ENCODE results near the gene CCDC190. TPM values are rescaled to one million over a fixed set of nuclear protein-coding genes. Genes with fewer than 3 reads are reported as not detected.

The CCDC190 gene
- total and polyA plus RNA-seq, 2 of the 13 experiments (the other 11 are each of a cell fraction or from before 2014, with no cell fraction given), result not detected

DNA sequence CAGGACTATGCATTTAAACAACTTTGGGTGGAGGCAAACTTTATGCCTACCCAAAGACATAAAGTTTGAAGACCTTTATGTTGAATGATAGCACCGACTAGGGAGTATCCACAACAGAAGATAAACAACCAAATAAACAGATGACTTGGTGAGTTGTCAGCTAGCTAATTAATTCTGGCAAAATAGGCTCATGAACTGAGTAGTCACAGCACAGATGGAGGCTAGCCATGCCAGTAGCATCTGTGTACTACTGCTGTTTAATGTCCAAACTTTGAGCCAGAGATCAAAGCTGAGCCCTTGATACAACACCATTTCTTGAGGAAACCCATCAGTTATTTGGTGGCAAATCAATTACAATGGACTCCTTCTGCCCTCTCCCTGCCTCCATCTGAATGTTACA lies 40.3 kb upstream of the CCDC190 start:
- H3K27me3 ChIP-seq (ENCODE audit: control insufficient read depth in 1 of 2, insufficient read depth in 2 of 2, low read length in 2 of 2), result peaks cover 0 to 5% of the 10 kb centered on the region in 2 experiments; a peak in 2 of 5 replicates
- H3K4me3 ChIP-seq (replicated peaks in 1 of 3; ENCODE audit: insufficient read depth in 1 of 3, low read depth in 2 of 3, low read length in 3 of 3), result no peak overlapping the region
- 0% methylated on average over 1 of the region's 1 CpG for WGBS (ENCODE audit: low lambda C conversion rate)
- H3K79me2 ChIP-seq (ENCODE audit: insufficient read depth, low read length), result no peaks in the 10 kb centered on the region
- H3K4me1 ChIP-seq (ENCODE audit: insufficient read depth, low read length), result no peaks in the 10 kb centered on the region
- H2AFZ ChIP-seq (ENCODE audit: low read length), result no peak overlapping the region
- in situ Hi-C loops (cut with HindIII; ENCODE audit: extremely low pct_ligation_motif_present, low pct_unique_long_range_greater_than_20kb), result no loop called here
- ATAC-seq, result no peak
- H3K4me2 ChIP-seq (ENCODE audit: low read depth, low read length), result no peak overlapping the region
- H3K9me3 ChIP-seq (ENCODE audit: low read length), result no peaks in the 10 kb centered on the region
- H3K9ac ChIP-seq (ENCODE audit: insufficient read depth, low read depth, low read length), result no peak overlapping the region
- CTCF ChIA-PET (ENCODE audit: low intra/inter-chr PET ratio, low total read pairs), result no interaction called here
- POLR2A ChIA-PET, result no interaction called here
- H3K27ac ChIP-seq (ENCODE audit: extremely low read length, insufficient read depth, low read length), result no peak overlapping the region
- H4K20me1 ChIP-seq (ENCODE audit: insufficient read depth, low read length), result no peaks in the 10 kb centered on the region
- no peak for FAIRE-seq
- no peak for TF ChIP-seq U2AF1 (optimal IDR thresholded peaks at IDR 0.05; ENCODE audit: low read depth, low read length)
- no peak for TF ChIP-seq MAF1 (CRISPR knock-in tag; IDR thresholded peaks at IDR 0.05; ENCODE audit: borderline replicate concordance)
- no peak for TF ChIP-seq ZNF703 (CRISPR knock-in tag; IDR thresholded peaks at IDR 0.05; ENCODE audit: borderline replicate concordance)
- TF ChIP-seq MTERF4 (CRISPR knock-in tag; IDR thresholded peaks at IDR 0.05), result no peak
- no peak for TF ChIP-seq NCOR1 (IDR thresholded peaks at IDR 0.05; ENCODE audit: borderline replicate concordance, low read length)
- no peak for DNase-seq (ENCODE audit: low spot score)
- H3K36me3 ChIP-seq (replicated peaks in 1 of 2; ENCODE audit: control insufficient read depth in 1 of 2, insufficient read depth in 2 of 2, low read length in 2 of 2), result no peaks in the 10 kb centered on the region
- no TSS peak for BruUV-seq (replicated peaks)
- intact Hi-C loops (cut with micrococcal nuclease; ENCODE audit: unreplicated experiment), result loop anchor here (5.0 kb wide), 1 partner anchor 1094 kb away; no protein-coding TSS in a partner anchor

- no peak for DNase-seq (ENCODE audit: low spot score)
- Histone ChIP-seq H4K20me1 (ENCODE audit: insufficient read depth, low read length) (no peaks in the 10 kb centered on the region), H3K4me1 (ENCODE audit: insufficient read depth, low read length) (peaks cover 2% of the 10 kb centered on the region), H3K9me3 (ENCODE audit: low read length) (no peaks in the 10 kb centered on the region), H3K4me2 (ENCODE audit: low read depth, low read length) (no peak overlapping the region), H3K27ac (ENCODE audit: extremely low read length, insufficient read depth, low read length) (no peak overlapping the region), H2AFZ (ENCODE audit: low read length) (no peak overlapping the region), H3K36me3 (replicated peaks in 1 of 2; ENCODE audit: control insufficient read depth in 1 of 2, insufficient read depth in 2 of 2, low read length in 2 of 2) (no peaks in the 10 kb centered on the region), H3K27me3 (ENCODE audit: control insufficient read depth in 1 of 2, insufficient read depth in 2 of 2, low read length in 2 of 2) (peaks cover 0 to 5% of the 10 kb centered on the region in 2 experiments; a peak in 2 of 5 replicates), H3K4me3 (replicated peaks in 1 of 3; ENCODE audit: insufficient read depth in 1 of 3, low read depth in 2 of 3, low read length in 3 of 3) (no peak overlapping the region), H3K79me2 (ENCODE audit: insufficient read depth, low read length) (no peaks in the 10 kb centered on the region), H3K9ac (ENCODE audit: insufficient read depth, low read depth, low read length) (no peak overlapping the region)
- FAIRE-seq, result no peak
- intact Hi-C loops (cut with micrococcal nuclease; ENCODE audit: unreplicated experiment) (loop anchor here (5.0 kb wide), 1 partner anchor 1092 kb away; no protein-coding TSS in a partner anchor), in situ Hi-C loops (cut with HindIII; ENCODE audit: extremely low pct_ligation_motif_present, low pct_unique_long_range_greater_than_20kb) (no loop called here)
- no TSS peak for BruUV-seq (replicated peaks)
- ATAC-seq, result no peak
- POLR2A ChIA-PET, result no interaction called here
- WGBS (ENCODE audit: low lambda C conversion rate), result 42% methylated on average over 5 of the region's 5 CpGs
- CTCF ChIA-PET (ENCODE audit: low intra/inter-chr PET ratio, low total read pairs), result no interaction called here
- no peak for TF ChIP-seq AGO1 (IDR thresholded peaks at IDR 0.05; ENCODE audit: low read depth, low read length, poor library complexity, severe bottlenecking)
- TF ChIP-seq NRL (CRISPR knock-in tag; IDR thresholded peaks at IDR 0.05; ENCODE audit: borderline replicate concordance), result no peak
- TF ChIP-seq RBM39 (IDR thresholded peaks at IDR 0.05; ENCODE audit: low read depth, low read length, poor library complexity, severe bottlenecking), result no peak
- no peak for TF ChIP-seq TP53 (CRISPR knock-in tag; conservative IDR thresholded peaks at IDR 0.05)
- no peak for TF ChIP-seq ZNF556 (CRISPR knock-in tag; IDR thresholded peaks at IDR 0.05; ENCODE audit: borderline replicate concordance)
- no peak for TF ChIP-seq SMARCE1 (IDR thresholded peaks at IDR 0.05; ENCODE audit: borderline replicate concordance)
- TF ChIP-seq CCDC6 (CRISPR knock-in tag; IDR thresholded peaks at IDR 0.05), result no peak
- TF ChIP-seq ZNF589 (CRISPR knock-in tag; conservative IDR thresholded peaks at IDR 0.05), result no peak
- no peak for TF ChIP-seq ZNF235 (CRISPR knock-in tag; IDR thresholded peaks at IDR 0.05; ENCODE audit: borderline replicate concordance)
- TF ChIP-seq, protein P1, sequence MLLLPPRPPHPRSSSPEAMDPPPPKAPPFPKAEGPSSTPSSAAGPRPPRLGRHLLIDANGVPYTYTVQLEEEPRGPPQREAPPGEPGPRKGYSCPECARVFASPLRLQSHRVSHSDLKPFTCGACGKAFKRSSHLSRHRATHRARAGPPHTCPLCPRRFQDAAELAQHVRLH (CRISPR knock-in tag; IDR thresholded peaks at IDR 0.05; ENCODE audit: borderline replicate concordance, low read depth), result no peak
Observed at GRCh38 chr1:162899422-162900146, 38.6 kb upstream of the CCDC190 start.
